GM03348 (cell line): Measurements from ENCODE around the gene IL16.

Source experiments
- DNase-seq: peaks from one replicate; pipeline ENCODE4 v3.0.0; 2012; ENCODE audit warnings: low spot score

IL16 gene

DNA sequence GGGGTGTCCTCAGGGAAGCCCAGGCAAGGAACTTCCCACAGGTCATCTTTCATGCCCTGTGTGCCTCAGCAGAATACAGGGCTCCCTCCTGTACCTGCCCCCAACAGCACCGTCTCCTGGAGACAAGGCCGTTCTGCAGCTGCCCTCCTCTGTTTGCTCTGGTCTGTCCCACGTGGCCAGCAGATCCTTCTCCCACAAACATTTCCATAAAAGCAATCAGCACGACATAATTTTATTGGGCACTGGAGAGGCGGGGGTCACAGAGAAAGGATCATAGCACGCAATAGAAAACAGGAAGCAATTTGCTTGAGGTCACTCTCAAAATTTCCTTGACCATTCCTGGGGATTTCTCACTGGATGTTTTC lies 97.8 kb downstream of the IL16 start:
- DNase-seq = no peak

DNA sequence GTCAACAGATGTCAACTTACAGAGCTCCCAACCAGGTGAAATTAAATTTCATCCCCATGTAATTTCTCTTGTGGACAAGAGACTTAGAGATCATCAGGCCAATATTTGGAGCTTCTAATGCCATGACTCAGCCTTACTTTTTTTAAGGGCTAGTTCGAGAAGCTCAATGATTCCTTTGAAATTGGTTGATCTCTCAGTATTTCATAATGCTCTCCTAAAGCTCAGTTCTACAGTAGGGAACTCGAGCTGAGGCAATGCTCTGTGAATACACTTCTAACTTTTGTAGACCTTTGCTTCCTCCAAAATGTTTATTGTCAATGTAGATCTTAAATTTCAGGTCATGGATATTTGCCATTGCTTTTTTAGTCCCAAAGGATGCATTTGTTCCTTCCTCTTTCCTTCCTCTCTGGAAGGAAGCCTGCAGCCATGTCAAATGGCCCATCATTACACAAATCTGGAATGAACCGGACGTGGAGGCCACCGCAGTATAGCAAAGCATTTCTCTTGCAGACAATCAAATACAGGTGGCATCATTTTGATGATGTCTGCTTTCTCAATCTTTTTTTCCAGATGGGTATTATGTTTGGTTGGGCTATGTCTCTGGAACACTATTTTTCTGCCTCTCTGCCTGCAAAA lies 98.9 kb downstream of the IL16 start:
- DNase-seq = no peak

DNA sequence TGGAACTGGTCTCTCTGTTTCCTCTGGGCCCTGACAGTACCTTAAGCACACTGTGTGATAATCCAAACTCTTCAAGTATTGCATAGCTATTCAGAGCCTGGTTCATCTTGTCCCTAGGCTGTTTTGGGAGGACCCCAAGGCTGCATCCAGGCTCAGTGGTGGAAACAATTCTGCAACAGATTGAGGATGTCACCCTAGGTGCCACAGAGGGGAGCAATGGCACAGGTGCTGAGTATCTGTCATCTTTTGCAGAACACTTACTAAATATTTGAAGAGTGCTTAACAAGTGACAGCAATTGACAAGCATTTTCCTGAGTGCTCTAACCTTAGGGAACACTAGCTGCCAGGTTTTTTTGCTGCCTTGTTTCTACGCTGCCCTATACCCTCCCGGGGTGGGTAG lies 99.5 kb downstream of the IL16 start:
- DNase-seq = no peak

DNA sequence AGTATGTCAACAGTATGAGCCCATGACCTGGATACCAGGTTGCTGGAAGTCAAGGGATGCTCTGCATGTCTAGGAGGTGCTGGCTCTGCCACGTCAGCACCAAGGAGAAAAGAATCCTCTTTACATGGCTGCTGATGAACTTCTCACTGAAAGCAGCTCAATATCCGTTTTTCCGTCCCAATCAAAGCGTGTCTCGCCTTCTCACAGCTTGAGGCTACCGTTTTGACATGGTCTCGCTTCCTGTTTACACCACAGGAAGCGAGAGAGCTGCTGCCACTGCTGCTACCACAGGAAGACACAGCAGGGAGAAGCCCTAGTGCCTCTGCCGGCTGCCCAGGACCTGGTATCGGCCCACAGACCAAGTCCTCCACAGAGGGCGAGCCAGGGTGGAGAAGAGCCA lies 100.0 kb downstream of the IL16 start:
- DNase-seq = no peak

DNA sequence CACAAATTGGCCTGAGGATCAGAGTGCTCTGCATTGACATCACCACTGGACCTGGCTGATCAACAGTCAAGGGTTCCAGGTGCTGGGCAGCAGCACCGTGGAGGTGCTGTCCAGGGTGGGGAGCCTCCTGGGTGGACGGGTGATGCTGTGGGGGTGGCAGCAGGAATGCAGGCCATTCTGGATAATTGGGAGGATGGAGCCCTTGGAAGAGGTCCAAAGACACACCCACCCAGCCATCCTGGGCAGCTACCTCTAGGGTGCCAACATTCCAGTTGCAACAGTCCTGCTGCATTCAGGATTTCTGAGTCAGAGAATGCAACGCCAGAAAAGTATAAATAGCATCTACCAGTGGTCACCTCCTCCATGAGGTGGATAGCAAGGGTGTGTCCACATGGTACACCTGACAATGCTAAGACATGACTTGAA lies 100.5 kb downstream of the IL16 start:
- peak; percentile 67 for DNase-seq

DNA sequence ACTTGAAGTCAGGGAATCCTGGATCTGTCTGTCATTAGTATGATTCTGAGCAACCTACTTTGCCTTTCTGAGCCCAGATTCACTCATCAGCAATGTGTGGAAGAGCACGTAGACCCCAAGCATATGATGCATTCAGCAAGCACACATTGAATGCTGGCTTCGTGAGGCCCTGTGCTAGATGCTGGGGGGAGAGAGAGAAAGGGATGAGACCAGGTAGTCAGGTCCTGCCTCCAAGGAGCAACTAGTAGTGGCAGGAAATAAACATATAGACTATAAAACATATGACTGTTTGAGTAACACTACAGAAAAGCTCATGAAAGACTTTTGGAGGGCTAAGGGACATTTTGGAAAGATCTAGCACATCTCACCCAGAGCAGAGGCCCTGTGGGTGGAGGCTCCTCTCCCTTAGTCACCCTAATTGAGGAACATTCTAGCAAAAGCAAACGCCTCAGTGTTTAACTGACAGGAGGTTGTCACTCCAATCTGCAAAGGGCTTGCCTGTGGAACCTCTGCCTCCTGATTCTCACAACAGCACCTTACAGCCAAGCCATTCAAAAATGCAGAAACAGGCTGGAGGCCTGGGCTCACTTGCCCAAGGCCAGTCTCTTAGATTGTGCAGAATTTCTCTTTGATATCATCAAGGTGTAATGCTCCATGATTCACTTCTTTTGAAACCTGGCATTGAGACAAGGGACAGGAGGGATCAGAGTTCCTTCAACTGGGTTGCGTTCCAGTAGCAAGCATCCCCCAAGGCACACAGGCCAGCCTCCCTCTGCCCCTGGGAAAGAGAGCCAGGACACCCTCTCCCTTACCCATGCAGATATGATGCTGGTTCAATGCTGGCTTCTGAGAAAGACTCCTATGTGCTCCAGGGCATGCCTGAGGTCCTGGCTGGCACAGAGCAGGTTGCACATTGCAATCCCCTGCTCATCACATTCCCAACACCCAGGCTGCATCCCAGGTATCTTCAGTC lies 101.2 kb downstream of the IL16 start:
- DNase-seq = no peak

DNA sequence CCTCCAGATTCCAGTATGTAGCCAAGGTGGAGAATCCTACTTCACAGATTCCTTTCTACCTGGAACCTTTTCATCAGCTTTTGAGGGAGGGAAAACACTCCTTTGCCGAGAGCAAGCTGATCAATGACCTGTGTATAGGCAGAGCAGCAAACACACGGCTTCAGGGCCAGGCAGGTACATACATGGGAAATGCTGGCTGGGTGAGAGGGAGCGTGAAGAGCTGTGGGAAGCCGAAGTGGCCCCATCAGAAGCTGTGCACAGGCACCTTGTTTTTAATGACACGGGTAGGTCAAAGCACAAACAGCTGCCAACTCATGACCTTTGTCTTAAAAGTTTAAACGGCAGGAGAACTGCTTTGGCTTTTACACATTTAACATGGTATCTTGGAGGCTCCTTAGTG lies 101.9 kb downstream of the IL16 start:
- DNase-seq = no peak

DNA sequence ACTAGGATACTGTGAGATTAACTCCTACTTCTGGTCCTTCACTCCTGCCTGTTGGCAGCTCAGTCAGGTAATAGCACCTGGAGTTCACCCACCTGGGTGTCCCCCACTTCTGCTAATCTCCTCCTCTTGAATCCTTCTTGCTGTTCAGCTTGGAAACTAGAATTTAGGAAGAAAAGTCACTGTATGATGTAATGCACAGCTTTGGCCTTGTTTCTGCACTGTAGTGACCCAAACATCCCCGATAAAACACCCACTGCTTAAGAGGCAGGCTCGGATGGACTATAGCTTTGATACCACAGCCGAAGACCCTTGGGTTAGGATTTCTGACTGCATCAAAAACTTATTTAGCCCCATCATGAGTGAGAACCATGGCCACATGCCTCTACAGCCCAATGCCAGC lies 102.5 kb downstream of the IL16 start:
- no peak for DNase-seq

DNA sequence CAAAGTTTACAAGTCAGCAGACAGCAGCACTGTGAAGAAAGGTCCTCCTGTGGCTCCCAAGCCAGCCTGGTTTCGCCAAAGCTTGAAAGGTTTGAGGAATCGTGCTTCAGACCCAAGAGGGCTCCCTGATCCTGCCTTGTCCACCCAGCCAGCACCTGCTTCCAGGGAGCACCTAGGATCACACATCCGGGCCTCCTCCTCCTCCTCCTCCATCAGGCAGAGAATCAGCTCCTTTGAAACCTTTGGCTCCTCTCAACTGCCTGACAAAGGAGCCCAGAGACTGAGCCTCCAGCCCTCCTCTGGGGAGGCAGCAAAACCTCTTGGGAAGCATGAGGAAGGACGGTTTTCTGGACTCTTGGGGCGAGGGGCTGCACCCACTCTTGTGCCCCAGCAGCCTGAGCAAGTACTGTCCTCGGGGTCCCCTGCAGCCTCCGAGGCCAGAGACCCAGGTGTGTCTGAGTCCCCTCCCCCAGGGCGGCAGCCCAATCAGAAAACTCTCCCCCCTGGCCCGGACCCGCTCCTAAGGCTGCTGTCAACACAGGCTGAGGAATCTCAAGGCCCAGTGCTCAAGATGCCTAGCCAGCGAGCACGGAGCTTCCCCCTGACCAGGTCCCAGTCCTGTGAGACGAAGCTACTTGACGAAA lies 103.1 kb downstream of the IL16 start:
- no peak for DNase-seq

DNA sequence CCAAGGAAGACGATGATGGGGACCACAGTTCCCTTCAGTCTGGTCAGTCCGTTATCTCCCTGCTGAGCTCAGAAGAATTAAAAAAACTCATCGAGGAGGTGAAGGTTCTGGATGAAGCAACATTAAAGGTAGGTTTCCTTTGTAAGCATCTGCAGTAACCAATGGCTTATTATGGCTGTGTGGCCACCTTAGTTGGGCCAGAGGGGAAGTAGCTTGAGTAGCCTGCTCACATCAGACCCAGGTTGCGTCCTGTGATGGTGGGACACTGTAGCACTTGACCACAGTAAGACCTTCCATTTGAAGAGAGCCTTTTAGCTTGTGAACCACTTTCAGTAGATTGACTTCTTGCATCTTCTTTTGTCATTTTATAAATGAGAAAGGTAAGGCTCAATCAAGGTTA lies 104.7 kb downstream of the IL16 start:
- DNase-seq = no peak

DNA sequence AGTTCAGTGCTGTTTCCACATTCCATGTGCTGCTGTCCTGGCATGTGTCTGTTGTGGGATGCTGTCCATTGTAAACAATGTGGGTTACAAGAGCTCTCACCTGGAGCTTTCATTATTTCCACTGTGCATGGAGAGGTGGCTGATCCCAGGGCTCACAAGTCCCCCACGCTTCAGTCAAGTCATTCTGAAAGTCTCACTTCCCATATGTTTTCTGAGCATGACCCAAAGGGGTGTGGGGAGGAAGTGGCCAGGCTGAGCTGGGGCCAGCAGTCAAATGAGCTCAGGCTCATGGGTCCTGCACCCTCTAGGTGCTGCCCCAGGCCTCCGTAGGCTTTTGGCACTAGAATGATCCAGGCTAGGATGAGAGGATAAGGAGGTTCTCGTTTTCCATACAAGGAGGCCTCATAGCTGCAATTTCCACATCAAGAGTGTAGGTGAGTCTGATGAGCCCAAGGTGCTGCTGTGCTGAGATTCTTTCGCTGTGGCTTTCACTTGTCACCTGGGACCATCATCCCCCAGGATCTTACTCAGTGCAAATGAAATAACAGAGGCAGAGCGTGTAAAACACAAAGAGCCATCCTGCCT lies 105.2 kb downstream of the IL16 start:
- no peak for DNase-seq

DNA sequence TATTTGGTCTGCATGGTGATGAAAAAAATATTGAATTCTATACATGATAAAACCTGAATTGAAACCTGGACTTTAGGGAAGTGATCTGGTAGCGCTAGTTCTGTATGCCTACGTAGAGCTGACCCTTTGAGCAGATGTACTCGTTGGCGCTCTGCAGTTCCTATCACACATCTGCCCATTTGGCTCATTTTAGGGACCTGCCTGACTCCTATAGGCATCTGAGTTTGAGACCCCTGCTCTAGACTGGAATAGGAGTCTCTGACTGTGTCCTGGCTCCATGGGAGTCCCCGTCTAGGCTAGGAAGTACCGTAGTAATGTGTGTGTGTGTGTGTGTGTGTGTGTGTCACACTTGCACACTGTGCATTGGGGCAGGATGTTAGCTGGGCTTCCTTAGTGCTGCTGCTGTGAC lies 106.0 kb downstream of the IL16 start:
- no peak for DNase-seq

DNA sequence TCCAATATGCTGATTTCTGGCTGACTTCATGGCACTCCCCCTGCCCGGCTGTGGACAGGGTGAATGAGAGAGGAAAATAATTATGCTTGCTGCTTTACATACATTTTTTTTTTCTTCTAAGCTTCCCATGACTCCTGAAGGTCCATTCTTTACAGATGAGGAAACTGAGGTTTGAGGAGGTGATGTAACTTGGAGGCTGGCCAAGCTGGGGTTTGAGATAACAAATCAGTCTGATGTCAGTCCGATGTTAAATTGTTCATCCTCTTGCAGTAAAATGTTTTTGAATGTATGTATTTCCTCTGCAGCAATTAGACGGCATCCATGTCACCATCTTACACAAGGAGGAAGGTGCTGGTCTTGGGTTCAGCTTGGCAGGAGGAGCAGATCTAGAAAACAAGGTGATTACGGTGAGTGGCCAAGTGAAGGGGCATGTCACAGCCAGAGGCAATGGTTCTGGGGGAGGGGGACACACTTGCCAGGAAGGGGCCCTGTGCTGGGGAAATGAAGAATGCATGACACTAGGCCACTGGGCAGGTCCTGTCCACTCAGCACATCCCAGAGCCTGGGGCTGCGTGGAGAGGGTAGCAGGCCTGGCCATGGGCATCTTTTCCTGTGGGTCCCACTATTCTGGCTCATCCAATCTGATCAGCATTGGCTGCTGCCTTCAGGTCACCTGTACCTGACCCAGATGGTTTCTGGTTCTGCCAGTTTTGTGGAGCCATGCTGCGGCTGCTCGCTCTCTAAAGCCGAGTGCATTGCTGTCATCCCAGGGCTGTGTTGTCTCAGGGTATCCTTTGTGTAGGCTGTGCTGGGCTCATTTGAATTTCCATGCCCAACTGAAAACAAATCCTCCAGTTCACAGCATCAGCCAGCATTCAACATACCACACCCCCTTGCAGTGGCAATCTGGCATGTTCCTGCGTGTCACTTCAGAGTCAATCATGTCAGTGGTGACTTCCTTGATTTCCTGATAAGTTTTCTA lies 106.9 kb downstream of the IL16 start:
- no peak for DNase-seq

DNA sequence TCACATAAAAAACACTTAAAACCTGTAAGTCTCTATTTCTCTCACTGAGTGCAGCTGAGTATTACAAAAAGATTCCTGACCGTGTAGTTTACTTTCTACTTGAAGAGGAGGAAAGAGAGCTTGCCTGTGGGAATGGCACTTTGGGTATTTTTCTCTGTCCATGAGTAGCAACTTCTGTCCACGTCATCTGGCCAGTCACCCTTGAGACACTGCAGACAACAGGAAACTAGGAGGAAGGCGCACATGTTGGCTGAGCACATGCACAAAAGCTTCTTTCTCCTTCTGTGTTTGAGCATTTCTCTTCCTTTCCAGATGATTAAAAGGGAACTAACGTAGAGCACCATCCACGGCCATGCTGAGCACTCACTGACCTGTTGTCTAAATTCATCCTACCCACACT lies 107.5 kb downstream of the IL16 start:
- DNase-seq = peak; percentile 40

DNA sequence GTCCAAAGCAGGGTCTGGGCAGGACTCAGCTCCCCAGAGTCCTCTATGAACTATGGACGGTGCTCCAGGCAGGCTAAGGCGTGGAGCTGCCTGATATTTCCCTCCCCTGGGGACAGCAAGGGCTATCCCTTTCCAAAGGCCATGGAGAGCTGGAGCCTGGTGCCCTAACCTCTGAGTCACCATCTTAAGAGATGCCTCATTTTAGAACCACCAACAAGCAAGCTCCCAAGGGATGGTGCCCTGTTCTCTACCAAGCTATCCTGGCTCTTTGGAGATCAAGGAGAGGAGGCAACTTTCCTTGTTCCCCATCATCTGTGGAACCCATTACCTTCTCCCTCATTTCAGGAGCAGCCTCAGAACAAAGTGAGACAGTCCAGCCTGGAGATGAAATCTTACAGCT lies 111.6 kb downstream of the IL16 start:
- DNase-seq = no peak

DNA sequence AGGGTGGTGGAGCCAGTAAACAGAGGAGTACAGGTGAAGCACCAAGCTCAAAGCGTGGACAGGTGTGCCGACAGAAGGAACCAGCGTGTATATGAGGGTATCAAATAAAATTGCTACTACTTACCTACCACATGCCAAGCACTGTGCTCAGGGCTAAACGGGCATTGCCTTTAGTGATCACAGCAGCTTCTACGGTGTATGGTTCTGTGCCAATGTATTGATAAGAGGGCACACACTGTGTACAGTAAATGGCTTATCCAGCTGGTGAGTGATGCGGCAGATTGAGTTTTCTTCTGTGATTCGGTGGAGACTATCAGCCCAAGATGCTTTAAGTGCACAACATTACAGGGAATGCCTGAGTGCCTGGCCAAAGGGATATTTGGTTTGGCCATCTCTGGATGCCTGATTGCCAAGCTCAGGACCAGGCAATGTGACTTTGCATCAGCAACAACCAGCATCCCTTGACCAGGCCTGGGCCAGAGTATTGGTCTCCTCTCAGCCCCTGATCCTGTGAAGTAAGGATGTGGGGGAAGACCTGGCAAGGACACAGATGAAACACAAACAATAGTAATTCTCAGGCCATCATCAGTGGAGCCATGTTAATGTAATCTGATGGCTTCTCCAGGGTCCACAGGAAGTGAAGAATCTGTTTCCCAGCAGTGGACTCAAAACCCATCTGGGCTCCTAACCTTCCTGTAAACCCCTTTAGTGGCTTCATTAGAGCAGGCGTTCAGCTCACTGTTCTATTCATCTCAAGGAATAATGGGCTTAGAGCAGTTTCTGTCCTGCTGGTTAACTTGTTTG lies 113.2 kb downstream of the IL16 start:
- DNase-seq = no peak

DNA sequence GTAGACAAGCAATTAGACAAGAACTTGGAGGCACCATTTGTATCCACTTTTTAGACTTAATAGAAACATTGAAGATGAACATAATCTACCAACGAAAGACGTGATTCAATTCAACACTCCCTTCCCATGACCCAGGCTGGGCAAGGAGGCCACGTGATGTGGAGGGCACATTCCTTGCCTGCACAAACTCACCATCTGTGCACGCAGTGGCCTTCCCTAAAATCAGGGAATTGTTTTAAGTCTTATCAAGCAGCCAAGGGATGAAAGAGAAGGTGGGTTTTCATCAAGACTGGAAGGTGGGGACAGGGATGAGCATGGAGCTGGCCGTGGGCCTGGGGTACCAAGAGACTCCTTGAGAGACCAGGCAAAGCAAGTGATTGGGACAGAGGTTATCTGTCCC lies 113.8 kb downstream of the IL16 start:
- no peak for DNase-seq

DNA sequence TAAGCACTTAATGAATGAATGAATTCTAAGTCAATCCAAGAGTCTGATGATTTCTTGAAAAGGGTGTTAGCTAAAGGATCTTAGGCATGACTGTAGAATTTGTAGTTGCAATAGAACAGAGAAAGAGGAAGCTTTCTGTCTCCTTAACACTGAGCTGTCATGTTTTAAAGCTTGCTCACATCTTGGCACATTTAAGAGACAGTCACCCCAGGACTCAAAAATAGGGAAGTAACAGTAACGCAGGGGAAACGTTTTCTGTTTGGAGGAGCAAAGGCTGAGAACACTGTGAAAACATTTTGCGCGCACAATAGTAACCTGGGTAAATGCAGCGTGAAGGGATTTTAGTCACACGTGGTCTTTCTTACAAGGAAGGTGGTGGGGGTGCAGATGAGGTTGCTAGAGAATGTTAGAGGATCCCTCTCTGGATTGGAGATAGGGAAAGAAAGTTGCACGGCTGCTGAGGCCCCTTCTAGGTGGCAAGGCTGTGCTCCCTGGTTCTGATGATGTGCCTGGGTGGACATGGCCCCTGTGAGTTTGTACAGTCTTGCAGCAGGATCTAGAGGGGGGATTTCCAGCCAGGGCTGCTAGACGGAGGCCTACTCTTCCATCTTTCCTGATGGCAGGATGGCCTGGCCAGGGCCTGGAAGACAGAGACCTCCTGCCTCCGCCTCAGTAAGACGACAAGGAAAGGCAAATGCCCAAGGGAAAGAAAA lies 115.2 kb downstream of the IL16 start:
- peak; percentile 43 for DNase-seq

DNA sequence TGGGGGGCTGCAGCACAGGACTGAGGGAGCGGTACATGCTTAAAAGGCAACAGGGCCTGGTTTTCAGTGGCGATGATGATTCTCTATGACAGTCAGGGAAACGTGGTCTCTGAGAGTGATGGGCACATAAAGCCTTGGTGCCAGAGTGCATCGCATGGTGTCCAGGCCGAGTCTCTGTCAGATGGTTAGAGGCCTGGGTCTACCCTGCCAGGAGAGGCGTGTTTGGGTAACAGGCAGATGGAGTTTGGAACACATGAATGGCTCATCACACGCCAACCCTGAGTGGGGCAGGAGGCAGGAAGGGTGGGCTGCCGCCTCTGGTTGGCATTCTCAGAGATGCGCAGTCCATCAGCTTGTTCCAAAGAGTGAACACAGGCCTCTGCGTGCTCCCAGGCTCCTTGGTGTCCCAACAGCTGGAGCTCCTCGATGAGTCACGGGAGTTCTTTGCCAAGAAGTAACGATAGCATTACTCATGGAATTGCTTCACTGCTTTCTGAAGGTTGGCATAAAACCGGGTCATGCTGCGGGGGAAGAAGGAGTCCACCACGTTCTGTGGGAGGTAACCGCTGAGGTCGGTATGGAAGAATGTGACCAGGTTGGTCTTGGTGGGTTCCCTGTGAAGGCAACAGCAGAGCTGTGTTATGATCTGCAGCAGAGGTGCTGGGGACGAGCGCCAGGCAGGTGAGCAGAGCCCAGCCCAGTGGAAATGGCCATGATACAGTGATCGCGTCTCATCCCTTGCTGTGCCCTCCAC lies 116.3 kb downstream of the IL16 start:
- peak; percentile 93 for DNase-seq
